GM12878 (cell line): Measurements from ENCODE around the gene SLC45A3. TPM values are rescaled to one million over a fixed set of nuclear protein-coding genes. Genes with fewer than 3 reads are reported as not detected.

Source experiments
- ATAC-seq: fragments of 200-7000 bp; cut with Tn5 transposase; 3 replicates; pipeline ENCODE4 v1.9.1; 2020; ENCODE audit warnings: mild to moderate bottlenecking, moderate library complexity
- BruUV-seq: library from RNA; stranded (reverse); fragments of 400-500 nt; replicated peaks from 2 replicates; lab custom pipeline; 2021; lab: Mats Ljungman, UMichigan
- CTCF ChIA-PET: fragments of 300-600 bp; sonication (Branson Sonifier 250); formaldehyde crosslinking; extraction: SDS; loops from one replicate; lab custom pipeline; 2021; ENCODE audit warnings: inconsistent platforms; lab: Yijun Ruan, JAX
- POLR2A ChIA-PET: fragments of 350-600 bp; formaldehyde crosslinking; extraction: SDS; loops from one replicate; lab custom pipeline; 2021; ENCODE audit warnings: inconsistent platforms; lab: Charles Lee
- RAD21 ChIA-PET: fragments of 300-600 bp; sonication (Branson Sonifier 250); formaldehyde crosslinking; loops from one replicate; lab custom pipeline; 2023; ENCODE audit warnings: antibody characterized with exemption; ENCODE audit not compliant: unreplicated experiment; lab: Charles Lee
- SMC1A ChIA-PET: fragments of 300-600 bp; sonication (Branson Sonifier 250); formaldehyde crosslinking; loops from one replicate; lab custom pipeline; 2023; ENCODE audit not compliant: unreplicated experiment, uncharacterized antibody; lab: Charles Lee
- DNase-seq: peaks from one replicate; pipeline ENCODE4 v3.0.0-alpha.2; 2011; ENCODE audit warnings: low read depth, low spot score
- FAIRE-seq: peaks from 3 replicates; lab custom pipeline; 2011; peaks lifted over from hg19 to GRCh38; lab: Jason Lieb, UNC
- H2AFZ ChIP-seq: 2 replicates; pipeline ENCODE4 v1.6.0; 2011; ENCODE audit warnings: low read depth, low read length, control low read depth; ENCODE audit not compliant: control insufficient read depth
- H3K27ac ChIP-seq: 2 replicates; pipeline ENCODE4 v1.5.1; 2011; ENCODE audit warnings: control low read depth; ENCODE audit not compliant: control insufficient read depth, insufficient read depth
- H3K27me3 ChIP-seq, 2 experiments: replicated peaks in 1 of 2; 2 replicates each; pipeline versions ENCODE4 v1.6.0 to v1.6.1; 2011; ENCODE audit warnings: low read length in 1 of 2; ENCODE audit not compliant: control insufficient read depth in 2 of 2, insufficient read depth in 2 of 2
- H3K36me3 ChIP-seq, 2 experiments: 2 replicates each; pipeline ENCODE4 v1.5.1; 2011; ENCODE audit warnings: low read length in 1 of 2; ENCODE audit not compliant: control insufficient read depth in 2 of 2, insufficient read depth in 2 of 2
- H3K4me1 ChIP-seq: 2 replicates; pipeline ENCODE4 v1.6.1; 2011; ENCODE audit warnings: mild to moderate bottlenecking, low read length, moderate library complexity, mixed read lengths; ENCODE audit not compliant: control insufficient read depth, insufficient read depth
- H3K4me2 ChIP-seq: 2 replicates; pipeline ENCODE4 v1.6.0; 2011; ENCODE audit warnings: control low read depth; ENCODE audit not compliant: control insufficient read depth, insufficient read depth
- H3K4me3 ChIP-seq: fragments of 200-600 bp; sonication (generic); 2 replicates; pipeline ENCODE4 v1.5.1; 2016
- H3K79me2 ChIP-seq: 2 replicates; pipeline ENCODE4 v1.6.0; 2011; ENCODE audit warnings: low read length; ENCODE audit not compliant: control insufficient read depth, insufficient read depth
- H3K9ac ChIP-seq: 2 replicates; pipeline ENCODE4 v1.8.0; 2011; ENCODE audit warnings: low read length, control low read depth, mixed read lengths; ENCODE audit not compliant: control insufficient read depth, insufficient read depth
- H3K9me3 ChIP-seq: replicated peaks from 3 replicates; pipeline ENCODE4 v1.5.1; 2011; ENCODE audit warnings: mild to moderate bottlenecking, low read length; ENCODE audit not compliant: control insufficient read depth, insufficient read depth
- H4K20me1 ChIP-seq: 2 replicates; pipeline ENCODE4 v1.6.0; 2011; ENCODE audit not compliant: control insufficient read depth, insufficient read depth
- DPF2 ChIP-seq: fragments of 450-650 bp; IDR thresholded peaks from 2 replicates; pipeline ENCODE4 v1.6.1; 2017; ENCODE audit warnings: mild to moderate bottlenecking
- HDAC2 ChIP-seq: fragments of 200-600 bp; sonication (generic); IDR thresholded peaks from 2 replicates; pipeline ENCODE4 v1.6.1; 2017
- IRF4 ChIP-seq: IDR thresholded peaks from 2 replicates; pipeline ENCODE4 v1.6.1; 2011; ENCODE audit warnings: low read depth, low read length
- JUND ChIP-seq: IDR thresholded peaks from 2 replicates; pipeline ENCODE4 v1.6.1; 2012; ENCODE audit warnings: low read depth, mild to moderate bottlenecking, low read length, improper control_type of control experiment, moderate library complexity
- MYC ChIP-seq: IDR thresholded peaks from 2 replicates; pipeline ENCODE4 v1.6.1; 2011; ENCODE audit warnings: mild to moderate bottlenecking, low read length, moderate library complexity, inconsistent platforms; ENCODE audit not compliant: insufficient read depth, insufficient replicate concordance, insufficient read length, severe bottlenecking
- RFX5 ChIP-seq: IDR thresholded peaks from 2 replicates; pipeline ENCODE4 v1.6.1; 2011; ENCODE audit warnings: low read depth, low read length, improper control_type of control experiment
- SMAD5 ChIP-seq: IDR thresholded peaks from 2 replicates; pipeline ENCODE4 v1.6.1; 2016; ENCODE audit warnings: antibody characterized with exemption, low read depth
- SP1 ChIP-seq: IDR thresholded peaks from one replicate; pipeline ENCODE4 v1.6.1; 2011; ENCODE audit warnings: low read depth, low read length
- SPI1 ChIP-seq: IDR thresholded peaks from 2 replicates; pipeline ENCODE4 v1.6.1; 2011; ENCODE audit warnings: low read depth, mild to moderate bottlenecking, low read length, moderate library complexity, borderline replicate concordance; ENCODE audit not compliant: insufficient read depth
- ZNF217 ChIP-seq: fragments of 450-650 bp; IDR thresholded peaks from 2 replicates; pipeline ENCODE4 v1.6.1; 2017; ENCODE audit warnings: antibody characterized with exemption, mild to moderate bottlenecking
- ZSCAN29 ChIP-seq: fragments of 450-650 bp; IDR thresholded peaks from 2 replicates; pipeline ENCODE4 v1.6.1; 2017; ENCODE audit warnings: mild to moderate bottlenecking, moderate library complexity
- ZZZ3 ChIP-seq: IDR thresholded peaks from 2 replicates; pipeline ENCODE4 v1.6.1; 2011; ENCODE audit warnings: low read depth; ENCODE audit not compliant: control insufficient read depth, insufficient read length
- WGBS: methylation state at CpG from one replicate; pipeline ENCODE4 v1.1.6; 2016; ENCODE audit warnings: low lambda C conversion rate; ENCODE audit not compliant: insufficient replicate concordance, insufficient coverage; ENCODE audit errors: missing lambda C conversion rate; 5-methylcytosine and 5-hydroxymethylcytosine counted together
- in situ Hi-C: fragments of 300-500 bp; cut with MboI; formaldehyde crosslinking; loops from 9 replicates; pipeline ENCODE4 v1.14.3; 2018; ENCODE audit warnings: mixed read lengths
- intact Hi-C: fragments of 100-400 bp; cut with micrococcal nuclease; formaldehyde crosslinking; loops from one replicate; pipeline ENCODE4 v1.14.2; 2022; ENCODE audit not compliant: unreplicated experiment
- polyA plus RNA-seq, 11 experiments: library from polyadenylated mRNA; depleted of rRNA in 4 of 11; unstranded in 6 of 11; stranded (reverse) in 5 of 11; fragments of >200 nt; fragmentation: Nextera tagmentation in 4 of 11; fragmentation: Illumina TruSeq in 1 of 11; extraction: Ambion mirVana in 4 of 11; extraction: Trizol in 1 of 11; gene quantifications; 1 replicate in 1 of 11; 2 replicates in 10 of 11; pipeline versions ENCODE4 v1.2.1 to v1.2.3, GENCODE V29; 2011 to 2016; ENCODE audit warnings: inconsistent platforms in 2 of 11, missing spikeins in 2 of 11, low read depth in 1 of 11
- total RNA-seq, 4 experiments: library from RNA; depleted of rRNA in 3 of 4; stranded (reverse); fragments of >200 nt in 3 of 4; fragmentation: Illumina TruSeq in 1 of 4; extraction: Trizol in 1 of 4; gene quantifications; 2 replicates each; pipeline versions ENCODE4 v1.2.1 to v1.2.3, GENCODE V29; 2013 to 2021

Gene SLC45A3
- total and polyA plus RNA-seq, 10 of the 15 experiments (the other 5 are each of a cell fraction or from before 2014, with no cell fraction given) = 0.26 to 10.3 (median 4.1) TPM

DNA sequence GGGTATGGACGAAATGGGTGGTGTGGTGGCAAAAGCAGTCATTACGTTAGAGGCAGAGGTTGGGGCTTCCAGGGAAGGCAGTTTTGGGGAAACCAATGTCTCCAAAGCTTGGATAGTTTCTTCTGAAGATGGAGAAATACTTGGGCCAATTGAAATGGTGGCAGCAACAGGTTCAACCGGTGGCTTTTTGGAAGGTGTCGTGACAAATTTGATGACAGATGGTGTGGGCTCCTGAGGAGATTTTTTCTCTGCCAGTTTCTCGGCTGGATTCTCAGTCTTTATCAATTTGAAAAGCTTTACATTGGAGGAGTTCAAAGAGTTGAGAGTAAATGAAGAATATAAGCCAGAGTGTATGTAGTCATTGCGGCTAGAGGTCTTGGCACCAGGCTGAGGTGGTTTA lies 60.0 kb downstream of the SLC45A3 start:
- in situ Hi-C loops = no loop called here
- ChIA-PET POLR2A (interaction anchor here (1.4 kb wide), 1 partner anchor 12 kb away, joined by 4 read pairs; the partner anchor contains the start of gene ELK4), RAD21 (interaction anchor here (1.7 kb wide), 1 partner anchor 28 kb away, joined by 5 read pairs; no protein-coding TSS in a partner anchor), SMC1A (interaction anchor here (1.9 kb wide), 1 partner anchor 29 kb away, joined by 8 read pairs; no protein-coding TSS in a partner anchor), CTCF (interaction anchor here (0.7 kb wide), 1 partner anchor 365 kb away, joined by 3 read pairs; no protein-coding TSS in a partner anchor)
- WGBS = 88% methylated on average over 6 of the region's 6 CpGs
- no peak overlapping the region for H3K4me3 ChIP-seq
- no peak for FAIRE-seq
- H3K4me1 ChIP-seq = peaks cover 5% of the 10 kb centered on the region; the same call in 1 of the 2 replicates
- DNase-seq = no peak
- no peak overlapping the region for H3K27ac ChIP-seq
- no peak for ATAC-seq
- no peaks in the 10 kb centered on the region for H3K9me3 ChIP-seq
- H3K36me3 ChIP-seq = peaks cover 14 to 45% of the 10 kb centered on the region in 2 experiments
- TF ChIP-seq MYC (no peak), IRF4 (no peak), RFX5 (no peak), HDAC2 (no peak), ZNF217 (no peak), DPF2 (no peak), ZZZ3 (no peak), SP1 (no peak), SMAD5 (no peak), JUND (no peak), SPI1 (no peak), ZSCAN29 (no peak)
- BruUV-seq = TSS peak; percentile 35
- H4K20me1 ChIP-seq = no peaks in the 10 kb centered on the region
- no peak overlapping the region for H3K9ac ChIP-seq
- H3K79me2 ChIP-seq = peaks cover 18% of the 10 kb centered on the region
- no peak overlapping the region for H2AFZ ChIP-seq
- intact Hi-C loops = no loop called here
- no peak overlapping the region for H3K4me2 ChIP-seq
- no peaks in the 10 kb centered on the region for H3K27me3 ChIP-seq
